A549 (cell line): ENCODE data around the gene DRC7. TPM values are rescaled to one million over a fixed set of nuclear protein-coding genes. Genes with fewer than 3 reads are reported as not detected.

Source experiments
- ATAC-seq, 2 experiments: fragments of 200-7000 bp in 1 of 2; fragments of >200 bp in 1 of 2; cut with Nextera tagmentation in 1 of 2; cut with Tn5 transposase in 1 of 2; 3 replicates each; pipeline versions ENCODE4 v1.8.0 to v1.9.1; 2018 to 2020; ENCODE audit warnings: mild to moderate bottlenecking in 1 of 2, moderate library complexity in 1 of 2
- CTCF ChIA-PET: fragments of 300-600 bp; sonication (Branson Sonifier 250); formaldehyde crosslinking; extraction: SDS; loops from one replicate; lab custom pipeline; 2021; ENCODE audit warnings: antibody characterized with exemption, inconsistent platforms; lab: Yijun Ruan, JAX
- POLR2A ChIA-PET: fragments of 350-600 bp; formaldehyde crosslinking; extraction: SDS; loops from one replicate; lab custom pipeline; 2021; ENCODE audit warnings: antibody characterized with exemption, inconsistent platforms; lab: Yijun Ruan, JAX
- DNase-seq, 2 experiments: peaks; one replicate each; pipeline versions ENCODE4 v3.0.0 to v3.0.0-alpha.2; 2011 to 2016; ENCODE audit warnings: low read depth in 1 of 2, low spot score in 1 of 2
- FAIRE-seq: peaks from 2 replicates; lab custom pipeline; 2011; peaks lifted over from hg19 to GRCh38; lab: Jason Lieb, UNC
- H3K27ac ChIP-seq, 2 experiments: fragments of >200 bp; sonication (Bioruptor Twin); formaldehyde crosslinking; 3 replicates each; pipeline ENCODE4 v1.5.1; 2016 to 2017
- H3K4me1 ChIP-seq: fragments of >200 bp; sonication (Bioruptor Twin); formaldehyde crosslinking; 3 replicates; pipeline ENCODE4 v1.6.1; 2016
- H3K4me2 ChIP-seq: fragments of >200 bp; sonication (Bioruptor Twin); formaldehyde crosslinking; 3 replicates; pipeline ENCODE4 v1.6.1; 2016
- H3K4me3 ChIP-seq: fragments of >200 bp; sonication (Bioruptor Twin); formaldehyde crosslinking; 3 replicates; pipeline ENCODE4 v1.5.1; 2016
- H3K9me3 ChIP-seq: fragments of >200 bp; sonication (Bioruptor Twin); formaldehyde crosslinking; 3 replicates; pipeline ENCODE4 v1.6.1; 2016
- CBX8 ChIP-seq: fragments of 200-600 bp; sonication (generic); IDR thresholded peaks from 2 replicates; pipeline ENCODE4 v1.6.1; 2016
- CEBPB ChIP-seq, 2 experiments: fragments of >200 bp in 1 of 2; sonication (Bioruptor Twin) in 1 of 2; formaldehyde crosslinking in 1 of 2; IDR thresholded peaks; 2 replicates each; pipeline ENCODE4 v1.6.1; 2012 to 2016
- EP300 ChIP-seq, 2 experiments: fragments of >200 bp; sonication (Bioruptor Twin); formaldehyde crosslinking; IDR thresholded peaks; 2 replicates in 1 of 2; 3 replicates in 1 of 2; pipeline ENCODE4 v1.6.1; 2016 to 2017
- ESRRA ChIP-seq: fragments of 150-350 bp; IDR thresholded peaks from 2 replicates; pipeline ENCODE4 v1.6.1; 2014; ENCODE audit warnings: mild to moderate bottlenecking, low read length, borderline replicate concordance
- FOSL2 ChIP-seq, 2 experiments: fragments of 450-650 bp in 1 of 2; fragments of >200 bp in 1 of 2; sonication (Bioruptor Twin) in 1 of 2; formaldehyde crosslinking; IDR thresholded peaks; 2 replicates each; pipeline versions ENCODE4 v1.5.0 to v1.6.1; 2016 to 2020; ENCODE audit warnings: mild to moderate bottlenecking in 1 of 2, moderate library complexity in 1 of 2
- GATA3 ChIP-seq: IDR thresholded peaks from 2 replicates; pipeline ENCODE4 v1.6.1; 2012; ENCODE audit warnings: borderline replicate concordance
- HEYL ChIP-seq: fragments of 250-450 bp; sonication (Bioruptor Pico); IDR thresholded peaks from 2 replicates; pipeline ENCODE4 v1.8.0; 2021; ENCODE audit warnings: mild to moderate bottlenecking, moderate library complexity
- HOXA7 ChIP-seq: fragments of 250-450 bp; sonication (Bioruptor Pico); IDR thresholded peaks from 2 replicates; pipeline ENCODE4 v1.5.0; 2020; ENCODE audit warnings: mild to moderate bottlenecking, moderate library complexity
- KDM1A ChIP-seq: fragments of 200-600 bp; sonication (generic); IDR thresholded peaks from 2 replicates; pipeline ENCODE4 v1.6.1; 2016; ENCODE audit warnings: low read depth, mild to moderate bottlenecking
- MAFK ChIP-seq: fragments of 450-650 bp; IDR thresholded peaks from 2 replicates; pipeline ENCODE4 v1.6.1; 2014; ENCODE audit not compliant: partially characterized antibody
- NPAS2 ChIP-seq: fragments of 250-450 bp; sonication (Bioruptor Pico); IDR thresholded peaks from 2 replicates; pipeline ENCODE4 v1.8.0; 2022; ENCODE audit warnings: mild to moderate bottlenecking, moderate library complexity, borderline replicate concordance
- NR3C1 ChIP-seq: fragments of >200 bp; sonication (Bioruptor Twin); formaldehyde crosslinking; IDR thresholded peaks from 3 replicates; pipeline ENCODE4 v1.6.1; 2017
- RARB ChIP-seq: fragments of 250-450 bp; sonication (Bioruptor Pico); IDR thresholded peaks from 2 replicates; pipeline ENCODE4 v1.8.0; 2021; ENCODE audit warnings: mild to moderate bottlenecking, moderate library complexity
- RCOR1 ChIP-seq: fragments of 150-350 bp; IDR thresholded peaks from 2 replicates; pipeline ENCODE4 v1.6.1; 2014; ENCODE audit warnings: antibody characterized with exemption, low read length, low read depth
- RNF2 ChIP-seq: fragments of 200-600 bp; sonication (generic); IDR thresholded peaks from 2 replicates; pipeline ENCODE4 v1.6.1; 2016; ENCODE audit warnings: low read depth, mild to moderate bottlenecking, antibody characterized with exemption, moderate library complexity, borderline replicate concordance
- SMC3 ChIP-seq: fragments of >200 bp; sonication (Bioruptor Twin); formaldehyde crosslinking; IDR thresholded peaks from 3 replicates; pipeline ENCODE4 v1.6.1; 2018; ENCODE audit warnings: inconsistent platforms
- TP53 ChIP-seq: fragments of 250-450 bp; sonication (Bioruptor Pico); IDR thresholded peaks from 2 replicates; pipeline ENCODE4 v1.5.0; 2021; ENCODE audit warnings: mild to moderate bottlenecking, moderate library complexity
- ZC3H11A ChIP-seq: fragments of 450-650 bp; IDR thresholded peaks from 2 replicates; pipeline ENCODE4 v1.6.1; 2014; ENCODE audit warnings: antibody characterized with exemption, mild to moderate bottlenecking
- ZFP36 ChIP-seq: fragments of 450-650 bp; IDR thresholded peaks from 2 replicates; pipeline ENCODE4 v1.6.1; 2014; ENCODE audit warnings: borderline replicate concordance; ENCODE audit not compliant: partially characterized antibody
- ZNF302 ChIP-seq: fragments of 250-450 bp; sonication (Bioruptor Pico); IDR thresholded peaks from 2 replicates; pipeline ENCODE4 v1.9.0; 2021; ENCODE audit warnings: inconsistent platforms, mild to moderate bottlenecking, moderate library complexity
- WGBS: methylation state at CpG from one replicate; pipeline ENCODE4 v1.1.6; 2017; ENCODE audit errors: missing lambda C conversion rate; 5-methylcytosine and 5-hydroxymethylcytosine counted together
- polyA plus RNA-seq, 4 experiments: library from polyadenylated mRNA; depleted of rRNA in 3 of 4; stranded (reverse); fragments of >200 nt; fragmentation: RNase III in 1 of 4; extraction: RNeasy Plus Mini Kit Qiagen cat#74134 plus additional on column Dnase treatment in 1 of 4; gene quantifications; 2 replicates in 3 of 4; 3 replicates in 1 of 4; pipeline ENCODE4 v1.2.3, GENCODE V29; 2011 to 2017
- TF ChIP-seq, protein P1 (sequence below): IDR thresholded peaks from 2 replicates; pipeline ENCODE4 v1.6.1; 2012; ENCODE audit warnings: low read depth, borderline replicate concordance
- TF ChIP-seq, protein P2 (sequence below): fragments of 450-650 bp; IDR thresholded peaks from 2 replicates; pipeline ENCODE4 v1.6.1; 2014; ENCODE audit warnings: antibody characterized with exemption
- TF ChIP-seq, protein P3 (sequence below): IDR thresholded peaks from 2 replicates; pipeline ENCODE4 v1.6.1; 2012
- TF ChIP-seq, protein P4 (sequence below): fragments of 150-350 bp; IDR thresholded peaks from 2 replicates; pipeline ENCODE4 v1.6.1; 2014; ENCODE audit warnings: low read depth, mild to moderate bottlenecking, low read length
- TF ChIP-seq, protein P5 (sequence below): IDR thresholded peaks from 2 replicates; pipeline ENCODE4 v1.6.1; 2012

Gene DRC7
- polyA plus RNA-seq, 2 of the 4 experiments (the other 2 are of a cell fraction): 0.10 to 0.28 TPM

DNA sequence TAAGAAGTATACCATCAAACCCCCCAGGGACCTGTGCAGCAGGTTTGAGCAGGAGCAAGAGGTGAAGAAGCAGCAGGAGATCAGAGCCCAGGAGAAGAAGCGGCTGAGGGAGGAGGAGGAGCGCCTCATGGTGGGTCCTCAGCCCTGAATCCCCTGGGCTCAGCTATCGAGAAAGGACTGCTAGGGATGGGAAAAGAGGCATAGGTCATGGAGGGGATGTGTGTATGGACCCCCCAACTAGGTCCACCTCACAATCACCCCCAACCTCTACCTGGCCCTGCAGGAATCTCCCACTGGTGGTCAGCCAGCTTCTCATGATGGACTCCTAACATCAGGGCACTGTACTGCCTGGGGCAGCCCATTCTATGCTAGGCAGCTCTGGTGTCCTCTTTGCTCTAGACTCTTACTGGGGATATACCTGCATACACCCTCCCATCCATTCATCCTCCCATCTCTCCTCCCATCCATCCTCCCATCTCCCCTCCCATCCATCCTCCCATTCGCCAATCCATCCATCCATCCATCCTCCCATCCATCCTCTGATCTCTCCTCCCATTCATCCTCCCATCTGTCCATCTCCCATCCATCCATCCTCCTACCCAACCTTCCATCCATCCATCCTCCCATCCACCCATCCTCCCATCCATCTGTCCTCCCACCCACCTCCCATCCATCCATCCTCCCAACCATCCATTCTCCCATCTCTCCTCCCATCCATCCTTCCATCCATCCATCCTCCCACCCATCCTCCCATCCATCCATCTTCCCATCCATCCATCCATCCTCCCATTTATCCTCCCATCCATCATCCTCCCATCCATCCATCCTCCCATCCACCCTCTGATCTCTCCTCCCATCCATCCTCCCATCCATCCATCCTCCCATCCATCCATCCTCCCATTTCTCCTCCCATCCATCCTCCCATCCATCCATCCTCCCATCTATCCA is 10.6 kb downstream of the DRC7 start:
- Histone ChIP-seq H3K4me3 (no peak overlapping the region), H3K27ac (peak overlapping the region in 1 of 2 experiments; percentile 48; a peak in 2 of 6 replicates), H3K4me1 (peaks cover 13% of the 10 kb centered on the region), H3K4me2 (no peak overlapping the region), H3K9me3 (no peaks in the 10 kb centered on the region)
- ChIA-PET POLR2A (no interaction called here), CTCF (interaction anchor here (1.0 to 1.7 kb wide), 2 partner anchors 15 to 55 kb away, joined by 3 to 6 read pairs; no protein-coding TSS in a partner anchor)
- 84% methylated on average over 4 of the region's 4 CpGs for WGBS
- DNase-seq (no peak), ATAC-seq (peak; percentile 29 to 31; a peak in 3 of 6 replicates), FAIRE-seq (no peak)
- TF ChIP-seq EP300 (IDR thresholded peaks at IDR 0.05) (no peak), GATA3 (no peak), MAFK (no peak), ESRRA (no peak)
- TF ChIP-seq, protein P1, sequence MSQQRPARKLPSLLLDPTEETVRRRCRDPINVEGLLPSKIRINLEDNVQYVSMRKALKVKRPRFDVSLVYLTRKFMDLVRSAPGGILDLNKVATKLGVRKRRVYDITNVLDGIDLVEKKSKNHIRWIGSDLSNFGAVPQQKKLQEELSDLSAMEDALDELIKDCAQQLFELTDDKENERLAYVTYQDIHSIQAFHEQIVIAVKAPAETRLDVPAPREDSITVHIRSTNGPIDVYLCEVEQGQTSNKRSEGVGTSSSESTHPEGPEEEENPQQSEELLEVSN: no peak
- TF ChIP-seq, protein P2, sequence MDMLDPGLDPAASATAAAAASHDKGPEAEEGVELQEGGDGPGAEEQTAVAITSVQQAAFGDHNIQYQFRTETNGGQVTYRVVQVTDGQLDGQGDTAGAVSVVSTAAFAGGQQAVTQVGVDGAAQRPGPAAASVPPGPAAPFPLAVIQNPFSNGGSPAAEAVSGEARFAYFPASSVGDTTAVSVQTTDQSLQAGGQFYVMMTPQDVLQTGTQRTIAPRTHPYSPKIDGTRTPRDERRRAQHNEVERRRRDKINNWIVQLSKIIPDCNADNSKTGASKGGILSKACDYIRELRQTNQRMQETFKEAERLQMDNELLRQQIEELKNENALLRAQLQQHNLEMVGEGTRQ: no peak

DNA sequence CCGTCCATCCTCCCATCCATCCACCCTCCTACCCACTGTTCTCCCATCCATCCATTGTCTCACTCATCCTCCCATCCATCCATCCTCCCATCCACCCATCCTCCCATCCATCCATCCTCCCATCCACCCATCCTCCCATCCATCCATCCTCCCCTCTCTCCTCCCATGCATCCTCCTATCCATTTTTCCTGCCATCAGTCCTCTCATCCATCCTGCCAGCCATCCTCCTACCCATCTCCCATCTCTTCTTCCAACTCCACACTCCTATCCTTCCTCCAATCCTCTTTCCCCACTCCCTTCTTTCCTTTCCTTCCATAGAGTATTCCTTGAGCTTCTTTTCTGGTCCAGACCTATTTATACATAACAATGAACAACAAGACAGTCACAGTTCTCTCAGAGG is 12.1 kb downstream of the DRC7 start:
- TF ChIP-seq, protein P3, sequence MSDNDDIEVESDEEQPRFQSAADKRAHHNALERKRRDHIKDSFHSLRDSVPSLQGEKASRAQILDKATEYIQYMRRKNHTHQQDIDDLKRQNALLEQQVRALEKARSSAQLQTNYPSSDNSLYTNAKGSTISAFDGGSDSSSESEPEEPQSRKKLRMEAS: no peak
- TF ChIP-seq MAFK (no peak), ZC3H11A (no peak), ZNF302 (CRISPR knock-in tag) (no peak), RARB (no peak), RNF2 (no peak)
- TF ChIP-seq, protein P4, sequence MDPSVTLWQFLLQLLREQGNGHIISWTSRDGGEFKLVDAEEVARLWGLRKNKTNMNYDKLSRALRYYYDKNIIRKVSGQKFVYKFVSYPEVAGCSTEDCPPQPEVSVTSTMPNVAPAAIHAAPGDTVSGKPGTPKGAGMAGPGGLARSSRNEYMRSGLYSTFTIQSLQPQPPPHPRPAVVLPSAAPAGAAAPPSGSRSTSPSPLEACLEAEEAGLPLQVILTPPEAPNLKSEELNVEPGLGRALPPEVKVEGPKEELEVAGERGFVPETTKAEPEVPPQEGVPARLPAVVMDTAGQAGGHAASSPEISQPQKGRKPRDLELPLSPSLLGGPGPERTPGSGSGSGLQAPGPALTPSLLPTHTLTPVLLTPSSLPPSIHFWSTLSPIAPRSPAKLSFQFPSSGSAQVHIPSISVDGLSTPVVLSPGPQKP: no peak
- FAIRE-seq (no peak), ATAC-seq (no peak), DNase-seq (no peak)
- 8% methylated on average over 1 of the region's 1 CpG for whole genome bisulfite sequencing
- Histone ChIP-seq H3K4me1 (peaks cover 13% of the 10 kb centered on the region), H3K4me3 (no peak overlapping the region), H3K4me2 (no peak overlapping the region), H3K27ac (no peak overlapping the region), H3K9me3 (no peaks in the 10 kb centered on the region)
- CTCF ChIA-PET: interaction anchor here (0.9 kb wide), 1 partner anchor 17 kb away, joined by 3 read pairs; no protein-coding TSS in a partner anchor
- POLR2A ChIA-PET: no interaction called here

DNA sequence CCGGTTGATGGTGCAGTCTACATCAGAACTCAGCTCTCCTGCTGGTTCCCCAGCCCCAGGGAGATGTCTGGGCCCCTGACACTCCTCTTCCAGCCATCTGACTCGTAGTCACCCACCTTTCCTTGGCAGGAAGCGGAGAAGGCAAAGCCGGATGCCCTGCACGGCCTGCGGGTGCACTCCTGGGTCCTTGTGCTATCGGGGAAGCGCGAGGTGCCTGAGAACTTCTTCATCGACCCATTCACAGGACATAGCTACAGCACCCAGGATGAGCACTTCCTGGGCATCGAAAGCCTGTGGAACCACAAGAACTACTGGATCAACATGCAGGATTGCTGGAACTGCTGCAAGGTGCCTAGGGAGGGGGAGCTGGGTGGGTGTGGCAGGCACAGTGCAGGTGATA is 12.7 kb downstream of the DRC7 start:
- ChIA-PET POLR2A (no interaction called here), CTCF (interaction anchor here (0.9 to 1.7 kb wide), 2 partner anchors 17 to 131 kb away, joined by 3 read pairs; no protein-coding TSS in a partner anchor)
- no peak overlapping the region for H3K4me2 ChIP-seq
- FAIRE-seq: no peak
- no peaks in the 10 kb centered on the region for H3K9me3 ChIP-seq
- WGBS: 67% methylated on average over 11 of the region's 11 CpGs
- peaks cover 13% of the 10 kb centered on the region for H3K4me1 ChIP-seq
- no peak for ATAC-seq
- H3K27ac ChIP-seq: no peak overlapping the region
- H3K4me3 ChIP-seq: no peak overlapping the region
- DNase-seq: no peak
- TF ChIP-seq ZFP36: no peak
- TF ChIP-seq, protein P3: no peak
- no peak for TF ChIP-seq SMC3
- TF ChIP-seq CEBPB (IDR thresholded peaks at IDR 0.05): no peak
- TF ChIP-seq, protein P5, sequence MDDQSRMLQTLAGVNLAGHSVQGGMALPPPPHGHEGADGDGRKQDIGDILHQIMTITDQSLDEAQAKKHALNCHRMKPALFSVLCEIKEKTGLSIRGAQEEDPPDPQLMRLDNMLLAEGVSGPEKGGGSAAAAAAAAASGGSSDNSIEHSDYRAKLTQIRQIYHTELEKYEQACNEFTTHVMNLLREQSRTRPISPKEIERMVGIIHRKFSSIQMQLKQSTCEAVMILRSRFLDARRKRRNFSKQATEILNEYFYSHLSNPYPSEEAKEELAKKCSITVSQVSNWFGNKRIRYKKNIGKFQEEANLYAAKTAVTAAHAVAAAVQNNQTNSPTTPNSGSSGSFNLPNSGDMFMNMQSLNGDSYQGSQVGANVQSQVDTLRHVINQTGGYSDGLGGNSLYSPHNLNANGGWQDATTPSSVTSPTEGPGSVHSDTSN: no peak
- TF ChIP-seq FOSL2 (IDR thresholded peaks at IDR 0.05): no peak
- no peak for TF ChIP-seq FOSL2 (CRISPR knock-in tag; IDR thresholded peaks at IDR 0.05)
- TF ChIP-seq GATA3: no peak
- TF ChIP-seq ESRRA: no peak
- no peak for TF ChIP-seq TP53 (CRISPR knock-in tag)
- no peak for TF ChIP-seq NR3C1
- no peak for TF ChIP-seq HOXA7 (CRISPR knock-in tag)
- no peak for TF ChIP-seq CBX8
- no peak for TF ChIP-seq RCOR1
- no peak for TF ChIP-seq KDM1A
- TF ChIP-seq HEYL (CRISPR knock-in tag): no peak
- no peak for TF ChIP-seq NPAS2 (CRISPR knock-in tag)
